ENCODE measurements around the gene GBA2.
A peak's percentile ranks its signal among the peaks of the same experiment; 100 is the strongest.

The GBA2 gene

DNA sequence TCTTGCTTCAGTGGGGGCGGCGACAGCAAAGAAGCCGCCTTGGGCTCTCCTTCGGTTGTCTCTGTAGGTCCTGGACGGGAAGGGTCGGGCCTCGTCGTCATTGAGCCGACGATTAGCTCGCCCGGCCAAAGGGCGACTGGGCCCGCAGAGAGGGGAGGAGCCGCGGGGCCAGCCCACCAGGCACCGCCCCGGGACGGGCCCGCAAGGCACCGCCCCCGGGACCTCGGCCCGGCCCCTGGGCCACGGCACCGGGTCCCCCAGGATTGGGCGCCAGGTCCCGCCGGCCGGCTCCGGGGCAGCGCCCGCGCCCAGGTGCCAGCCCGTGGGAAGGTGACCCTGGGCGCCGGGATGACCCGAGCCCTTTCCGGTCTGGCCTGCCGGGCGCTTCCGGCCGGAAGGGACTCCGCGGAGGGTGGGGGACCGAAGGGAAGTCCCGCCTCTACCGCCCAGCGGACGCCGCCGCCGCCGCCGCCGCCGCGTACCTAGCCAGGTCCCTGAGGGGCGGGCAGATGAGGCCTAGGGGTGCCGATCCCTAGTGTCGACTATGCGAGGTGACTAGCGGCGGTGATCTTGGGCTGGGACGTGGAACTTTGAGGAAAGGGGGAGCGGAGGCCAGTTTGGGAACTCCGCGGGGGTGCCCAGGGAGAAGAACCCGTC lies at the start of gene GBA2, which contains the start of gene RGP1:
TSS of gene GBA2 (minus strand) at position 371 of the 657 bp plus-strand sequence. CDS start 524 bp downstream, outside the sequence.
TSS of gene RGP1 (plus strand) at position 430 of the 657 bp plus-strand sequence. CDS start 469 bp downstream, outside the sequence.
- peak; percentile 74 for DNase-seq

DNA sequence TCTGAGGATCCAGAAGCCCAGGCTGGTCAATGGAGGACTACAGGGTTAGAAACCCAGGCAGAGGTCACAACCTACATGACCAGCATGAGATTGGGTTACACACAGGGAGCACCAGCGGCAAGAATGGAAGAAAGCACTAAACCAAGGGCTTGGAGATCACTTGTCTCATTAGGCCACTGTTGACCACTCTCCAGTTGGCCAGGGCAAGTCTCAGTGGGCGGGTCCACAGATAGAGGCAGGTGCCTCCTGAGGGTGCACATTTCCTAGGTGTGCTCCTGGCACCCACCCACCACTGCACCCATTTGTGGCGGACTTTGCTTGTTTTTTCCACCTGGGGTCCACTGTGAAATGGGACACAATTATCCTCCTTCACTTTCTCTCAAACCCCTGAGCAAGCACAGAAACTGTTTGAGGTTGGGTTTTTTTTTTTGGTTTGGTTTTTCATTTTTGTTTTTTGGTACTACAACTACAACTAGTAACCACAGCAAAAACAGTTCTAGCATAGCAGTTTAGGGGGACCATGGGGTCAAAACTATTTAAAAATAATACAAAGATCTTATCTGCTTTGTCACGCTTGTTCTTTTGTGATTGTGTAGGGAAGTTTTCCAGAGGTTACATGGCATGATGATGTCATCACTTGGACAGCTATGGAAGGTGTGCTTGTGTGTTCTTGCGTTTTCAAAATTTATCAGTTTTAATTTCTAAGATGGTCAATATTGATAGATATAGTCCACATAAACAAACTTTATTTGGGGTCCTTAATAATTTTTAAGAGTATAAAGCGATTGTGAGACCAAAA lies 48.5 kb upstream of the GBA2 start:
- no peak for DNase-seq

DNA sequence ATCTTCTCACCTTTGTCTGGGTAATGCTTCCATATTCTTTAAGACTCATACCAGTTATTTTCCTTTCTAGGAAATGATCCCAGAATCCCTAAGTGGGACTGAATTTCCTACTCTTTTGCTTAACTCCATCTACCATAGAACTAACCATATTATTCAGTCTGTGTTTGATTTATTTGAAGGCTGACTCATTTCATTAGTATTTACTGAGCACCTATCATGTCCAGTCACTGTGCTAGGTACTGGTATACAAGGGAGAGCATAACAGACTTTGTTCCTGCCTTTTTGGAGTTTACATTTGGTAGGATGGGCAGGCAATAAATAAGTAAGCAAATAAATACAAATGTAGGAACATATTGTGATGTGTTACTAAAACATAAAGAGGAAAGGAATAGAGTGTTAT lies 46.7 kb upstream of the GBA2 start:
- no peak for DNase-seq

DNA sequence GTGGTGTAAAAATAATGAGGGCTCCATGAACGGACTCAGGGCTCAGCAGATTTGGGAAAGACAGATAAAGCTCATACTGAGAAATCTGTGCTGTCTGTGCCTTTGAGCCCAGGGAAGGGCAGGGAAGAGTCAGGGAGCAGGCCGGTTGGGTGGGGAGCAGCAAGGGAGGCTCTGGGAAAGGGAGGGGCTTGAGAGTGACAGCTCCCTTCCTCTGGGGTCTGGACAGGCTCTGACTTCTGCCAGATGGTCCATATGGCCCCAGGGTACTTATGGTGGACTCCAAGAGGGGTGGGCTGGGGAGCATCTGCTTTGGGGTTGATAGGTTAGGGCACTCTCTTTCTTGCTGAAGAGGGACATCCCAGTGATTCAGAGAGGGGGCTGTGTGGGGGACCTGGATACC lies 44.4 kb upstream of the GBA2 start:
- no peak for DNase-seq

DNA sequence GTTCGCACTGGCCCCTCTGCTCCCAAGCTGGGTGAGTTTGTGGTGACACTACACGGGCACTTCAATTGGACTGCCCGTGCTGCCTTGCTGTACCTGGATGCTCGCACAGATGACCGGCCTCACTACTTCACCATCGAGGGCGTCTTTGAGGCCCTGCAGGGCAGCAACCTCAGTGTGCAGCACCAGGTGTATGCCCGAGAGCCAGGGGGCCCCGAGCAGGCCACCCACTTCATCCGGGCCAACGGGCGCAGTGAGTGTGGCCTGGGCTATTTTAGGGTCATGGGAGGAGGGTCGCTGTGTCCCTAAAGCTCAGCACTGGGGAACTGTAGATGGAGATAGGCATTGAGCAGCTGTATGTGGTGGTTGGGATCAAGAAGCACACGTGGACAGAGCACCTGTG lies 43.8 kb upstream of the GBA2 start:
- DNase-seq = no peak

DNA sequence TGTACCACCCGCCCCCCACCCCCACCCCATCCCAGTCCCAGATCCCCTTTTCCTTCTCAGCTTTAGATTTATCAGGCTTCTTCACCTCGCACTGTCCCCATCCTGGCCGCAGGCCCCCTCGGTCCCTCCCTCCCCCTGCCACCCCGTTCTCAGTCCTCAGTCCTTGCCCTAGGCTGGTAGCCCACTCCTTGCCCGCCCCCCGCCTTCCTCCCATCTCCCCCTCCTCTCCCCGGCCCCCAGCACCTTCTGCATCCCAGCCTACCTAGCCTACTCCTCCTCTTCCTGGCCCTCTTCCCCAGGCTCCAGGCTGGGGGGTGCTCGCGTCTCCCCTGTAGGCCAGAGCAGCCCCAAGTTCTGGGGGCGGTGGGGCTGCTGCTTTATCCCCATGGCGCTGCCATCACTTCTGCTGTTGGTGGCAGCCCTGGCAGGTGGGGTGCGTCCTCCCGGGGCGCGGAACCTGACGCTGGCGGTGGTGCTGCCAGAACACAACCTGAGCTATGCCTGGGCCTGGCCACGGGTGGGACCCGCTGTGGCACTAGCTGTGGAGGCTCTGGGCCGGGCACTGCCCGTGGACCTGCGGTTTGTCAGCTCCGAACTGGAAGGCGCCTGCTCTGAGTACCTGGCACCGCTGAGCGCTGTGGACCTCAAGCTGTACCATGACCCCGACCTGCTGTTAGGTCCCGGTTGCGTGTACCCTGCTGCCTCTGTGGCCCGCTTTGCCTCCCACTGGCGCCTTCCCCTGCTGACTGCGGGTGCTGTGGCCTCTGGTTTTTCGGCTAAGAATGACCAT lies 43.2 kb upstream of the GBA2 start:
- no peak for DNase-seq

DNA sequence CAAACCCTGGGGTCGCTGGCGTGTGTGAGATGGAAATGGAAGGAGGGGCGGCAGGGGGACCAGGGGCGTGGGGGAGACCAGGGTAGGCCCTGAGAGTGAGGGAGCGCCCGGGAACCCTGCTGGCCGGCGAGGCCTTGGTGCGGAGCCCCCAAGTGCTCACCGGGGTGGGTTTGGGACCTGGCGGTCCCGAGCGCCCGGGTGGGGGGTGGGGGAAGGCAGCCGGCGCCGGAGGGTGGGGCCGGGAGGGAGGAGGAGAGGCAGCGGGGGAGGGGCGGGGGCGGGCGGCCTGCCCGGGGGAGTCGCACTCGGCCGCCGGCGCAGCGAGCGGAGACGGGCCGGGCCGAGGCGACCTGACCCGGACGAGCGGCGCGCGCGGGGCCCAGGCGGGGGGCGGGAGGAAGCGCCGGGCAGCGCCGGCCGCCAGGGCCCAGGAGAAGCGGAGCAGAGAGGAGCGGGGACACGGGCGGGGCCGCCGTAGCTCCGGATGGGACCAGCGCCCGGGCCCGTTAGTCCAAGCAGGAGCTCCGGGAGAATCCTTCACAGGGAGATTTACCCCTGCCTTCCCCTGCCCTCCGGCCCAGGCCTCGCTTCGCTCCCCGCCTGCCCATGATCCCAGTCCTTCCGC lies 42.4 kb upstream of the GBA2 start, which contains the start of gene NPR2:
TSS of gene NPR2 (plus strand) at position 295 of the 625 bp plus-strand sequence. CDS start 818 bp downstream, outside the sequence.
- DNase-seq = no peak

DNA sequence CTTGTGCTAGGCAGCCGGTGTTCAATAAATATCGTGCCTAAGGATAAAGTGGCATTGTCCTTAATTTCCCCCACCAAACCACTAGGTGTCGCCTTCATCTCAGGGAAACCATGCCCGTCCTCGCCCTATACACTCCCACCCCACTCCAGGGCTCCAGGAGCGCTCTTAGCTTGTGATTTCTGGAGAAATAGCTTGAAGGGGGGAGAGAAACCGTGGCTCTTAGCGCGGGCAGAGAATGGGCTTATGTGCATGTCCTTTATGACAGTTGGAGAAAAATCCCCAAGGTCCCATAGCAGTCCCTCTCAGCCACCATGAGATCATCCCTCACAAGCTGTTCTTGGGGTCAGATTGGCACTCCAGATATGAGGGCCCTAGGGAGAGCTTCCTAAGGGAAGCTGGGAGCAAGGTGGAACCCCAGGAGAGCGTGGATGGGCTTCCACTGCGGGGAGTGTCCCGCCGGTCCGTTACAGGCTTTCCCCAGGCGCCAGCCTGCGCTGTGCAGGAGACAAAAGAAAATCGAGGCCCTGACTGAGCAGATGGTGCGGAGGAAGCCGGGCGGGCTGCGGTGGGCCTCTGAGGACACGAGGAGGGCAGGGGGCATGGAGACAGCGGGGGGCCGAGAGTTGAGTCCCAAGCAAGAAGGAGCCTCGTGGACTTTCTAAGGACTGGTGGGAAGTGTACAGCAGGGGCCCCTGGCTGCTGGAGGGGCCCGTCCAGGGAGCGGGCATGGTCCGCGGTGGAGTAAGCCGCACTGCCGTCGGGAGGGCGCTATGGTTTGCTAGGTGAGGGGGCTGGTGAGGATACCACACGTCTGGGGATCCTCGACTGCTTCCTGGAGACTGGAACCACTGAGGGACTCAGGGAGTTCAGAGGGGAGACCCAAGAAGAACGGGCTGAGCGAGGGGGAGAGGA lies 41.6 kb upstream of the GBA2 start:
- peak; percentile 64 for DNase-seq

DNA sequence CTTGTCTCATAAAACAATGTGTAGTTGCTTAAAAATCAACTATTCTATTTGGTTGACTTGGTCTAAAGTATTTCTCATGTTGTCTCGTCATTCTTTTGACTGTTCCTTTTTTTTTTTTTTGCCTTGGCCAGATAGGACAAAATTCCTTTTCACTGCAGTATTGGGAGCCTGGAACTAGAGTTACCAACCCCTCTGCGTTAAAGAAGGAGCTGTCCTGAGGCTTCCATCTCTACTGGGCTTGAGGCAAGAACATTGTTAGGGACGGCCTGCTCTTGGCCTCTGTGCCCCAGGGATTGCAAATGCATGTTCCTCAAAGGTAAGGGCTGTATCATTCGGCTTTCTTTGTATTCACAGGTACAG lies 41.0 kb upstream of the GBA2 start:
- no peak for DNase-seq

DNA sequence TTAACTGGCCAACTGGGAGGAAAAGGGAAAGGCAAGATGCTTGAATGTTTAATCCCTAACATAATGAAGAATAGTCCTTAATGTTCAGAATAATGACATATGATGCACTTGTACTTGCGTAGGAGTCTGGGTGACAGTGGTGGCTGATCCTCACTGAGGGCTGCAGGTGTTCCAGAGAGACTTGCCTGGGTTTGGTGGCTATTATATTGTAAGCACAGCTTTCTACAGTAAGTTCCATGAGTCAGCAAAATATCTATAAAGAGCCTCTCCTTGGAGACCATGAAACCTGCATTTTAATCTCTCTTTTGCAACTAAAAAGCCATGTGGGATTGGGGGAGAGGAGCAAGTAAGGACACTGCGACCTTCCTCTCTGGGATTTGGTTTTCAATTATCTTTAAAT lies 40.5 kb upstream of the GBA2 start:
- DNase-seq = no peak

DNA sequence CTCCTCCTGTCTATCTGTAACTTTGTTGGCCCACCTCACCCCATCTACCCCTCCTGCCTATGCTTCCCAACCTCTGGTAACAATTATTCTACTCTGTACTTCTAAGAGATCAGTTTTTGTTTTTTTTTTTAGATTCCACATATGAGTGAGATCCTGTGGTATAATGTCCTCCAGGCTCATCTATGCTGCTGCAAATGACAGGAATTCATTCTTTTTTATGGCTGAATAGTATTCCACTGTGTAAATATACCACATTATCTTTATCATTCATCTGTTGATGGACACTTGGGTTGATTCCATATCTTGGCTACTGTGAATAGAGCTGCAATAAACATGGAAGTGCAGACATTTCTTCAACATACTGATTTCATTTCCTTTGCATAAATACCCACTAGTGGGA lies 34.4 kb upstream of the GBA2 start:
- DNase-seq = no peak

DNA sequence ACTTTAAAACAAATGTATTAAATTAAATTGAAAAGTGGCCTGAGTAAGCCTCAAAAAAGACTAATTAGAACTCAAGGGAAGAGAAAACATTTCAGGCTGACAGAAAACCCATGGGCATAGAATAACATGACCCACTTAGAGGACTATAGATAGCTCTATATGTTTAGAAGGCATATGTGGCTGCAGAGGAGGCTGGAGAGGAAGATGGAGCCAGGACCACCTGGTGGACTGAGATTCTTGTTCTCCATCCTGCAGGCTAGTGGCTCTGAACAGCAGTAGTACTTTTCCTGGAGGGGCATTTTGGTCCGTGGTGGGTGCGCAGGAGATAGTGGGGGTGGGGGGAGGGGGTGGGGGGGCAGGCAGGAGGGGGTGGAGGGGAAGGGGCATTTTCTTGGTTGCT lies 32.0 kb upstream of the GBA2 start:
- DNase-seq = no peak

DNA sequence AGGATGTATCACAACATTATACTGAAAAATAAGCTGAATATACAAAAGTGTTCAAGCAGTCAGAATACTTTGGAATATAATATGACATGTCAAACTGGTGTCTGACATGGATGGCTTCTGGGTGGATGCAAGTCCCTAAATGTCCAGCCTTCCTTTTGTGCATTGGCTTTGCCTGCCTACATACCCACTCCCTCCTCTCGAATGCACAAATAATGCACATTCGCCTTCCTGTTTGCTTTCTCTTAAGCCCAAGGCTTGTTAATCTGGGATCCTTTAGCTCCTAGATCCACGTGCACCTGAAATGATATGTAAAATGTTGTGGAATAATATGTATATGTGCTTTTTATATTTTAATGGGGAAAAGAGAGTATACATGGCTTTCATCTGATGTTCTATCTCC lies 29.5 kb upstream of the GBA2 start:
- DNase-seq = no peak

DNA sequence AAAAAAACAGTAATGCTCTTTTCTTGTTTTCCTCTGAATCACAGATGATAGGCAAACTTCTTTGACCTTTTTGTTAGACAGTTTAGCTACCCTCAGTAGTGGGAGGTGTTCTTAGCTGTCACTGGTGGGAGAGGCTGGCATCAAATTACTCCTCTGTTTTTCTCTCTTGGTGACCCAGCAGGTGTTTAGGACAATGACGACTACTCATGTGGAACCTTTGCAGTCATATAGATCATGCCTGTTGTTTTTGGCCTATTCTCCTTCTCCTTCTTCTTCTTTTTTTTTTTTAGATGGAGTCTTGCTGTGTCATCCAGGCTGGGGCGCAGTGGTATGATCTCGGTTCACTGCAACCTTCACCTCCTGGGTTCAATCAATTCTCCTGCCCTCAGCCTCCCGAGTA lies 27.0 kb upstream of the GBA2 start:
- DNase-seq = no peak

DNA sequence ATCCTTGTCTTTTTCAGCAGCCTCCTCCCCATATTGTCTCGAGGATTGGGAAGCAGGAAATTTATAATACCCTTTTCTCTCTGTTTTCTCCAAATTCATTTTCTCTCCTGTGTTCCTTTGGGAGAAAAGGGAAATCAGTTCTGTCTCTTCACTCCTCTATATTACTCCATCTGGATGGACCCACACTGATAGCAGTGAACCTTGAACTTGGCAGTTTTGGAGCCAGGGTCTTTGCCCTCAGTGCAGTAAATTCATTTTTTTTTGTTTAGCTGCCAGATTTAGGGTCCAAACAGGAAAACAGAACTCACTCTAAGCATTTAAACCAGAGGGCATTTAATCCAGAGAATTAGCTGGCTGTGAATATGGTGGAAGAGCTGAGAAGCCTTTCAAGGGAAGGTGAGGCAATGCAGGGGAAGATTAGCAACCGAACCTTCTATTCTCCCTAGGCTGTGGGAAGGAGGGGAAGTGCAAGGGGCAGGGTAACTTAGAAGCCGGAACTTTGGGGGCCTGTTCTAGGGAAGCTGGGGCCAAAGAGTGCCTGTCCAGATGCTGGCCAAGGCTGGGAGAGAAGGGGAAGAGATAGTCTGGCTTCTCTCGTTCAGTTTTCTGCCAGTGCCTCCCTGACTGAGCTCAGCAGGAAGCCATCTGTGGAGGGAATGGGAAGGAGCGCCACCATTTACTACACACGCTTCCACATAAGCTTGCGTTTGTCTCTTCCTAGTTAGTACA lies 26.0 kb upstream of the GBA2 start:
- DNase-seq = no peak

DNA sequence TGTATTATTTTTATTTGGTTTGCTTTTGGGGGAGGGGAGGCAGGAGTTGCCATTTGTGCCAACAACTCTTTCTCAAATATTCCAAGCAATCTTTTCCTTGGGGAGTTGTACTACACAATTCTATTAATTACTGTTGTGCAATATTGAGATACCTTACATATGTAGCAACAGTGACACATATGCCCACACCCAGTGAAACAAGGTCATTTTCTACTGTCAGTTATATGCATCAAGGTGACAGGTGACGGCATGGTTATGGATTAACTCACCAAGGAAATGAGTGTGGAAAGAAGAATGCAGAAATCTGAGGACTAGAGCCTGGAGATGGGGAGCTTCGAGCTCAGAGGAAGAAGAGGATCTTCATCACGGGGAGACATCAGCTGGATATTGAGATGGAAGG lies 22.9 kb upstream of the GBA2 start:
- no peak for DNase-seq

DNA sequence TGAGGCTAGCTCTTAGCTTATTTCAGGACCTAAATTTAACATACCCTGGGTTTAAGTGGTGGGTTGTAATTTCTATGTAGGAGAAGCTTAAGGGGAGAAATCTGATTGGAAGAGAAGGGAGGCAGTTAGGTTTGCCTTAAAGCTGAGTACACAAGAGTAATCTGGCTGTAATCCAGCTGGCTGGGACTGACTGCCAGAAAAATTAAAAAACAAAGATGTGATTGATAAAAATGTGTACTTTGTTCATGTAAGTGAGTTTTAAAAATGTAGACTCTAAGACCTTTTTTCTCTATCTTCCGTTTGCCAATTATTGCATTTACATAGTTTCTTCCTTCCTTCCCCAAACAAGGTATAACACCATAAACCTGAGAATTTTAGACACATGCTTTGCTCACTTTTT lies 22.5 kb upstream of the GBA2 start:
- no peak for DNase-seq

DNA sequence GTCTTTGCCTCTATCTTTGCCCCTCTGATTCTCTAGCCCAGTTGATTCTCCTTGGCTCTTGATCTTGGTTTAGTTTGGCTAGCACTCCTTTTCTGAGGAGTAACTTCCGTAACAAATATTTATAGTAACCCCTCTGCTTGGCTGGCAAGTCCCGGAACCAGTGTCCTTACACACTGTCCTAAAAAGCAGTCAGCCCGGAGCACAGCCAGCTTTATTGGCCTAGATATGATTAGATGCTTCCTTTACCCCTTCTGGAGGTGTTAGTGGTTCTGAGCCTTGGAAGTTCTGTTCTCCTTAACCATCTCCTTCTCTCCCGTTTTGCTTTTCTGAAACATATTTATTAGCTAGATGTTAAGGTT lies 22.0 kb upstream of the GBA2 start:
- DNase-seq = no peak

DNA sequence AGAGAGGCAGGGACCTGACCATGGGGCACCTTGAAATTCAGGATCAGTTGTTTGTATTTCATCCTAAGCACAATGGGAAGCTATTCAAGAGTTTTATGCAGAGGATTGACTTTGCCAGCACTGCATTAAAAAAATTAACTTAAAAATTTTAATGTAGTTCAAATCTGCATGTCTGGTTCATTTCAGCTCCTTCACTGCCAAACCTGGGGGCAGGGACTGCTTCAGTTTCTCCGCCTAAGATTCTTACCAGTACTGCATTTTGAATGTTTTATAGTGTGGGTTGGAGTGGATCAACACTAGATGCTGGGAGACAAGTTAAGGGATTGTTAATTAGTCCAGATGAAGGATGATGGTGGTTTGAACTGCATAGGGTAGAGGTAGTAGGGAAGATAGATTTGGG lies 20.7 kb upstream of the GBA2 start:
- no peak for DNase-seq

DNA sequence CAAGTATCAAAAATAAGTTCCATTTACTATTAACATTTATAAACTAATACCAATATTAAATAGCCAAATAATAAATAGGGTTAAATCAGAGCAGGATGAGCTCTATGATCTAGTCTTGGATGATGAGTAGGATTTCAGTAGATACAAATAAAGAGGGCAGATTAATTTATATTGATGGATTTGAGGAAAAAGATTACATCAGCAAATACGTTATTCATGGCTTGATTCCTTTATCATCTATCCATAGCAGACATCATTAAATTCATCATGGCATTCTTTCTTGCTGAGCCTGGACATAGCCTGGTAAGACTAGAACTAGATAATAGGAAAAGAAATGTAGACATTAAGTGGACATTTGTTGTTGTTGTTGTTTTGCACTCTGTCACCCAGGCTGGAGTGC lies 18.4 kb upstream of the GBA2 start:
- no peak for DNase-seq

DNA sequence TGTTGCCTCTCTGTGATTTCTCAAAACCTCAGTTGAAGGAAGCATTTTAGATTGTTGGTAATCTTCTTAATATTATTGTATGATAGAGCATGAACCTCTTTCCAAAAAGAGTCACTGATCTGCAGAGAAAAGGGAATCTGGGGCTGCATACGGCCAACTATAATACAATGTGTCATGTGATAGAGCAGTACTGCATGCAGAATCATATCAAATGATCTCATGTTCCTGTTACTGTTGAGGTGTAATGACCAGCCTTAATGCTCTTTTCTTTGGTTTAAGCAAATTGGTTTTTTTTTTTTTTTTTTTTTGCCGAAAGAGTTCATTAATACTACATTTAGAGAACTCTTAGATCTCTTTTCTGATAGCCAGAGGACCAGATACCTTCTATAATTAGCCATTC lies 18.0 kb upstream of the GBA2 start:
- DNase-seq = no peak

All from stimulated activated CD4-positive, alpha-beta T cell treated with anti-CD3 and anti-CD28 coated beads, Interleukin-4, amount 100 ng/mL, for 24 hours (primary cell).